Gastroesophageal sphincter (tissue), 4 donors: ENCODE results near the gene AMZ1. TPM values are rescaled to one million over a fixed set of nuclear protein-coding genes. Genes with fewer than 3 reads are reported as not detected.

ENCODE experiments used
- ATAC-seq: fragments of 150-250 bp; one replicate; pipeline ENCODE4 v1.9.1; 2016; ENCODE audit warnings: mild to moderate bottlenecking, moderate library complexity
- H3K27ac ChIP-seq, 4 donors: fragments of 200-600 bp; sonication (generic) in 3 of 4; 1 replicate in 3 of 4; 2 replicates in 1 of 4; pipeline ENCODE4 v1.5.1; 2016 to 2019
- H3K27me3 ChIP-seq: fragments of 200-600 bp; sonication (generic); one replicate; pipeline ENCODE4 v1.5.1; 2019
- H3K36me3 ChIP-seq, 2 donors: fragments of 200-600 bp; sonication (generic); one replicate each; pipeline ENCODE4 v1.5.1; 2019; ENCODE audit warnings: control low read depth in 1 of 2
- H3K4me1 ChIP-seq, 3 donors: fragments of 200-600 bp; sonication (generic); 1 replicate in 2 of 3; 2 replicates in 1 of 3; pipeline ENCODE4 v1.5.1; 2016 to 2019; ENCODE audit warnings: control low read depth in 2 of 3
- H3K4me3 ChIP-seq, 2 donors: fragments of 200-600 bp; sonication (generic); one replicate each; pipeline ENCODE4 v1.5.1; 2019; ENCODE audit warnings: mild to moderate bottlenecking in 1 of 2, moderate library complexity in 1 of 2
- H3K9me3 ChIP-seq, 3 donors: fragments of 200-600 bp; sonication (generic); one replicate each; pipeline ENCODE4 v1.5.1; 2017 to 2019; ENCODE audit warnings: control low read depth in 2 of 3
- CTCF ChIP-seq, 4 experiments: fragments of 200-600 bp in 2 of 4; fragments of 450-650 bp in 2 of 4; sonication (generic) in 1 of 4; IDR thresholded peaks; one replicate each; pipeline ENCODE4 v1.5.1; 2017 to 2019; ENCODE audit warnings: antibody characterized with exemption in 4 of 4, mild to moderate bottlenecking in 2 of 4, moderate library complexity in 2 of 4
- EP300 ChIP-seq: sonication (generic); formaldehyde crosslinking; IDR thresholded peaks from one replicate; pipeline ENCODE4 v1.6.1; 2017; ENCODE audit warnings: antibody characterized with exemption, mild to moderate bottlenecking
- POLR2A ChIP-seq, 2 donors: fragments of 450-650 bp; IDR thresholded peaks; one replicate each; pipeline ENCODE4 v1.6.1; 2017; ENCODE audit warnings: antibody characterized with exemption in 2 of 2, mild to moderate bottlenecking in 2 of 2, moderate library complexity in 1 of 2
- POLR2AphosphoS5 ChIP-seq: sonication (generic); formaldehyde crosslinking; IDR thresholded peaks from one replicate; pipeline ENCODE4 v1.6.1; 2017; ENCODE audit warnings: antibody characterized with exemption
- WGBS, 2 donors: methylation state at CpG; one replicate each; pipeline ENCODE4 v1.1.5; 2018; ENCODE audit warnings: low coverage in 1 of 2; 5-methylcytosine and 5-hydroxymethylcytosine counted together
- total RNA-seq, 4 donors: library from RNA; depleted of rRNA; stranded (reverse); fragments of >200 nt; gene quantifications; one replicate each; pipeline ENCODE4 v1.1.0, GENCODE V29; 2016

The AMZ1 gene
- total RNA-seq, 4 donors from 2014 or later = 0.12 to 0.62 (median 0.32) TPM

GRCh38 chr7:2705371-2706096 lies 17.5 kb downstream of the AMZ1 start:
- TF ChIP-seq POLR2AphosphoS5 = no peak
- TF ChIP-seq EP300 = no peak
- no peak for TF ChIP-seq CTCF (IDR thresholded peaks at IDR 0.05)
- ATAC-seq = no peak
- H3K27ac ChIP-seq = no peak overlapping the region
- H3K9me3 ChIP-seq = no peaks in the 10 kb centered on the region
- H3K36me3 ChIP-seq = no peaks in the 10 kb centered on the region
- peaks cover 0 to 10% (median 7%) of the 10 kb centered on the region in 3 donors for H3K4me1 ChIP-seq
- H3K4me3 ChIP-seq = no peak overlapping the region
- H3K27me3 ChIP-seq = no peaks in the 10 kb centered on the region
- 72% methylated on average over 4 of the region's 14 CpGs; no CpG with 5 or more reads in 1 of the 2 donors for WGBS, 2 donors

GRCh38 chr7:2706685-2707126 lies 18.7 kb downstream of the AMZ1 start:
- no peak overlapping the region for H3K27ac ChIP-seq
- WGBS, 2 donors = 61 to 66% methylated on average over 3 to 5 of the region's 6 CpGs

GRCh38 chr7:2707481-2707880 lies 19.5 kb downstream of the AMZ1 start:
- H3K4me1 ChIP-seq = peaks cover 0 to 10% (median 7%) of the 10 kb centered on the region in 3 donors
- H3K36me3 ChIP-seq = no peaks in the 10 kb centered on the region
- 79 to 83% methylated on average over 4 to 8 of the region's 8 CpGs for WGBS, 2 donors
- no peaks in the 10 kb centered on the region for H3K9me3 ChIP-seq
- TF ChIP-seq POLR2AphosphoS5 (no peak), EP300 (no peak), CTCF (IDR thresholded peaks at IDR 0.05) (no peak), POLR2A (IDR thresholded peaks at IDR 0.05) (no peak)
- H3K4me3 ChIP-seq = no peak overlapping the region
- H3K27ac ChIP-seq = no peak overlapping the region
- ATAC-seq = no peak
- H3K27me3 ChIP-seq = no peaks in the 10 kb centered on the region

More at GRCh38 chr7:2706685-2707126, 18.7 kb downstream of the AMZ1 start:
- Histone ChIP-seq H3K36me3 (no peaks in the 10 kb centered on the region), H3K9me3 (no peaks in the 10 kb centered on the region), H3K27me3 (no peaks in the 10 kb centered on the region), H3K4me1 (peaks cover 0 to 10% (median 7%) of the 10 kb centered on the region in 3 donors), H3K4me3 (no peak overlapping the region)
- TF ChIP-seq EP300 (no peak), CTCF (IDR thresholded peaks at IDR 0.05) (no peak), POLR2AphosphoS5 (no peak), POLR2A (IDR thresholded peaks at IDR 0.05) (no peak)
- ATAC-seq = no peak

GRCh38 chr7:2708041-2708440 lies 20.0 kb downstream of the AMZ1 start:
- no peaks in the 10 kb centered on the region for H3K27me3 ChIP-seq
- H3K36me3 ChIP-seq = no peaks in the 10 kb centered on the region
- no peak for ATAC-seq
- no peak overlapping the region for H3K4me3 ChIP-seq
- no peak overlapping the region for H3K27ac ChIP-seq
- TF ChIP-seq CTCF (IDR thresholded peaks at IDR 0.05) = no peak
- no peak for TF ChIP-seq EP300
- TF ChIP-seq POLR2A (IDR thresholded peaks at IDR 0.05) = no peak
- no peak for TF ChIP-seq POLR2AphosphoS5
- H3K9me3 ChIP-seq = no peaks in the 10 kb centered on the region
- 60 to 90% methylated on average over 1 to 2 of the region's 10 CpGs for WGBS, 2 donors
- H3K4me1 ChIP-seq = peaks cover 0 to 10% (median 7%) of the 10 kb centered on the region in 3 donors
